ENCODE data around the gene TRHDE.
"Not testable (repeated sequence)": the region's sequence is repeated elsewhere in the genome, so short reads cannot be mapped to it uniquely, and the experiment has no call there.

The TRHDE gene

DNA sequence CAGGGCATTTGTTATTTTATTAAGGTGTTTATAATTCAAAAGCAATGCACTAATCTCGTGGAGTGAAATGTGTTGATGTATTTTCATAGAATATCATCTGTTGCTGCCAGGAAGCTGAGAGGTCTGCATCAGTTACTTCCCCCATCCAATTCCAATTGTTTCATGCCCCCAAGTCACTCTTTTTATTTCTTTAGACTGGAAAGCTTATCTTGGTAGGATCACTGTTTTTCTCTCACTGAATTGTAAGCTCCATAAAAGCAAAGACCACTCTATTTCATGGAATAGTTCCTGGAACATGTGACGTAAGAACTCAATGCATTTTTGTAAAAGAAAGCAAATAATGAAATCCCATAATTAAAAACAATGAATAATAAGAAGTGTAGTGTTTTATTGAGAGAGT, 420.2 kb downstream of the TRHDE start:
- no peak overlapping the region for H3K4me3 ChIP-seq (replicated peaks; ENCODE audit: low read depth, low read length)
- no peak for DNase-seq (ENCODE audit: extremely low read depth, low read depth)
- TF ChIP-seq, protein P1, sequence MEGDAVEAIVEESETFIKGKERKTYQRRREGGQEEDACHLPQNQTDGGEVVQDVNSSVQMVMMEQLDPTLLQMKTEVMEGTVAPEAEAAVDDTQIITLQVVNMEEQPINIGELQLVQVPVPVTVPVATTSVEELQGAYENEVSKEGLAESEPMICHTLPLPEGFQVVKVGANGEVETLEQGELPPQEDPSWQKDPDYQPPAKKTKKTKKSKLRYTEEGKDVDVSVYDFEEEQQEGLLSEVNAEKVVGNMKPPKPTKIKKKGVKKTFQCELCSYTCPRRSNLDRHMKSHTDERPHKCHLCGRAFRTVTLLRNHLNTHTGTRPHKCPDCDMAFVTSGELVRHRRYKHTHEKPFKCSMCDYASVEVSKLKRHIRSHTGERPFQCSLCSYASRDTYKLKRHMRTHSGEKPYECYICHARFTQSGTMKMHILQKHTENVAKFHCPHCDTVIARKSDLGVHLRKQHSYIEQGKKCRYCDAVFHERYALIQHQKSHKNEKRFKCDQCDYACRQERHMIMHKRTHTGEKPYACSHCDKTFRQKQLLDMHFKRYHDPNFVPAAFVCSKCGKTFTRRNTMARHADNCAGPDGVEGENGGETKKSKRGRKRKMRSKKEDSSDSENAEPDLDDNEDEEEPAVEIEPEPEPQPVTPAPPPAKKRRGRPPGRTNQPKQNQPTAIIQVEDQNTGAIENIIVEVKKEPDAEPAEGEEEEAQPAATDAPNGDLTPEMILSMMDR (IDR thresholded peaks at IDR 0.05; ENCODE audit: low read depth, low read length, missing control alignments): no peak

DNA sequence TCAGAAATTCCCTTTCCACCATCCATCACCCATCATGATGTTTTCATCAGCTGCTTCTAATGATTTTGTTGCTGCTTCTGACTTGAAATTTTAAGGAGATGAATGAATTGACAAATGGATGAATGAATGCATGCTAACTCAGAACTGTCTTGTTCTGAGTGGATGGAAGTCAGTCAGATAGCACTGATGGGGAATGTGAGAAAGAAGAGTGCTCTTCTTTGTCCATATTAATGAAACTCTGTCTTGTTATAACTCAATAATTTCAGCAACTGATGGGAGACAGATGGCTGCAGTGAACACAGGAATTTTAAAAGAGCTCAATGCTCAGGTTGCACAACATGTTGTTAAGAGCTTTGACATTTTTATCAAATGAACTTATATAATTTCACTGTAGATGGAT, 422.0 kb downstream of the TRHDE start:
- DNase-seq (ENCODE audit: extremely low read depth, low read depth): no peak
- H3K4me3 ChIP-seq (replicated peaks; ENCODE audit: low read depth, low read length): no peak overlapping the region
- TF ChIP-seq, protein P1 (IDR thresholded peaks at IDR 0.05; ENCODE audit: low read depth, low read length, missing control alignments): no peak

DNA sequence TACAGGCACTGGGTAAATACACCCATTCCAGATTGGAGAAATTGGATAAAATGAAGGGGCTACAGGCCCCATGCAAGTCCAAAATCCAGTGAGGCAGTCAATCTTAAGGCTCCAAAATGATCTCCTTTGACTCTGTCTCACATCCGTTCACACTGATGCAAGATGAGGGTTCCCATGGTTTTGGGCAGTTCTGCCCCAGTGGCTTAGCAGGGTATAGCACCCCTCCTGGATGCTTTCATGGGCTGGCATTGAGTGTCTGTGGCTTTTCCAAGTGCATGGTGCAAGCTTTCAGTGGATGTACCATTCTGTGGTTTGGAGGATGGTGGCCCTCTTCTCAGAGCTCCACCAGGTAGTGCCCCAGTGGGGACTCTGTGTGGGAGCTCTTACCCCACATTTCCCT, 427.2 kb downstream of the TRHDE start:
- no peak overlapping the region for H3K4me3 ChIP-seq (replicated peaks; ENCODE audit: low read depth, low read length)
- TF ChIP-seq, protein P1 (IDR thresholded peaks at IDR 0.05; ENCODE audit: low read depth, low read length, missing control alignments): peak; percentile 22
- DNase-seq (ENCODE audit: extremely low read depth, low read depth): no peak

DNA sequence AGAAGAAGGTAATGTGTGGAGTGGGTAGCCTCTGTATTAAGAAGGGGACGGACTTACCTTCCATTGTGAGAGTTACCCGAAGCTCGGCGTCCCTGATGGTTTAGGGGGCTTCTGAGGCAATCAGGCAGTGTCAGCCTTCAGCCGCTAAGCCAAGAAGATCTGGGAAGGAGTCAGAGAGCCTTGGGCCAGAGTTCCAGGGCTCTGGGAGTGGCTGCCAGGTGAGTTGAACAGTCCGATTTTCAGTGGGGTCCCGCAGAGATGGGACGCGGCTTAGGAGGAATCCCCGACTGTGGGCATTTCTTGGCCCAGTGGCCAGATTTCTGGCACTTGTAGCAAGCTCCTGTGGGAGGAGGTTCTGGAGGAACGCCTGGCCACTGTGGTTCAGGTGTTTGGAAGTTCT, 439.9 kb downstream of the TRHDE start:
- not testable (repeated sequence) for DNase-seq (ENCODE audit: extremely low read depth, low read depth); H3K4me3 ChIP-seq (replicated peaks; ENCODE audit: low read depth, low read length)

DNA sequence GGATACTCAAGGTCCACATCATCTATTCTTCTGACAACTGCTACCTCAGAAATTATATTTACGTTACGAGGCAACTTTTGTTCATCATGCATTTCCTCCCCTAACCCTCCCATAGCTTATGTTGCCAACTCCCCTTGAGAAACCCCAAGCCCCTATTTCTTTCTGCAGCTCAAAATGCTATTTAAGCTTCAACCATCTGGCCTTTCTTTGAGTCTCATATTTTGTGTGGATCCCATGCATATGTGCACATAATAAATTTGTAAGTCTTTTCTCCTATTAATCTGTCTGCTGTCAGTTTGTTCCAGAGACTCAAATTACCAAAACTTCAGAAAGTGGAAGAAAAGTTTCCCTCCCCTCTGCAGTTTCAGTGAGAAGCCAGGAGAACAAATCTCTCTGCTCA, 444.1 kb downstream of the TRHDE start:
- TF ChIP-seq, protein P1 (IDR thresholded peaks at IDR 0.05; ENCODE audit: low read depth, low read length, missing control alignments): no peak
- H3K4me3 ChIP-seq (replicated peaks; ENCODE audit: low read depth, low read length): no peak overlapping the region
- no peak for DNase-seq (ENCODE audit: extremely low read depth, low read depth)

DNA sequence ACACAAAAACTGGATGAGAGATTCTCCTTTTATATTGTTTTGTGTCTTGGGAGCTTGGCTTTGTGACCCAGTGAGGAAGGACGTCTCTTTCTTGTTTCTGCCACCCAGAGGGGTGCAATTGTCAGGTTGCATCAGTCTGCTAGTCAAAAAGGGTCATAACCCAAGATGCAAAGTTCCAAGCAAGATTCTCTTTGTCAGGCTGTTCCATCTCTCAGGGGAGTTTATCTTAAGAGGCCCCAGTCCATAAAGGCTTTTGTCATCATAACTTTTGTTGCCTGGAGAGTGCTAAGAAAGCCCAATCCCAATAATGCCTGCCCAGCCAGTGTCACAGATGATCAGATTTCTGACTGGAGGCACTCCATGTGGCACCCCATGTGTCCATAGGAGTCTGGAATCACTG, 444.9 kb downstream of the TRHDE start:
- TF ChIP-seq, protein P1 (IDR thresholded peaks at IDR 0.05; ENCODE audit: low read depth, low read length, missing control alignments): no peak
- no peak for DNase-seq (ENCODE audit: extremely low read depth, low read depth)
- no peak overlapping the region for H3K4me3 ChIP-seq (replicated peaks; ENCODE audit: low read depth, low read length)
